Pulmonary artery endothelial cell (primary cell): Measurements from ENCODE around the gene EIF3K. TPM values are rescaled to one million over a fixed set of nuclear protein-coding genes. Genes with fewer than 3 reads are reported as not detected.
A peak's percentile ranks its signal among the peaks of the same experiment; 100 is the strongest.
"Not testable (repeated sequence)": the region's sequence is repeated elsewhere in the genome, so short reads cannot be mapped to it uniquely, and the experiment has no call there.

Experiments used
- DNase-seq: peaks from one replicate; pipeline ENCODE4 v3.0.0-alpha.2; 2011; ENCODE audit warnings: low read depth, low spot score
- total RNA-seq: library from RNA; depleted of rRNA; stranded (reverse); fragments of >200 nt; gene quantifications from 2 replicates; pipeline ENCODE4 v1.2.3, GENCODE V29; 2014

The EIF3K gene
- total RNA-seq, 1 donor from 2014 or later: 457 TPM

DNA sequence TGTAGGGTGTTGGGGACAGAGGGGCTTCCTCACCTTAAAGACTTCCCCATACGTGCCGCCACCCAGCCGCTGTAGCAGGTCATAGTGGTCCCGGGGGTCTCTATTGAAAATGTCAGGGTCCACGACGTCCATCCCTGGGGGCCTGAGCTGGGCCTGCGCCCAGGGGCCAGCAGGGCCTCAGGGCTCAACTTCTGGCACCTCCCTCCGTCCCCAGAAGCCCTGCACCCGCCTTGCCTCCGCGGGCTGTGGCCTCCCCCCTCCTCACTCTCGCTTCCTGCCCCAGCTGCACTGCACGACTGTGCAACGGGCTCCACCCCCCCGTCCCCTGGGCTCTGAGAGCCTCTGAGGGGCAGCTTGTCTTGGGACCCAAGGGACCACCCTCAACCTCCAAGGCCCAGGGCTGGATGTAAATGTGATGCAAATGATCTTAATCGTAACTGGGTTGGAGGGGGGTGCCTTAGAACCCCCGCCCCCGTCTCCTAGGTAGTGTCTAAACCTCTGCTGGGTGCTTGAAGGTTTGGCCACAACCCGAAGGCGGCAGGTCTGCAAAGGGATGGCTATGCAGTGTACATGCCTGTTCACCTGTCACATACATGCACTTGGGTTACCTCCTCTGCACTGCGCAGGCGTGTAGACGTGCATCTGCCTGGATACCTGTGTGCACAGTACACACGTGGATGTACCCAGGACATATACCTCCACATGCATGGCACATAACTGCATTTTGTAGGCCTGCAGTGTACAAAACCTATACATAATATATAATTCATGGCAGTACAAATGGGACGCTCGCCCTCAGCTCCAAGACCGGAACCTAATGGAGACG is 1.0 kb upstream of the EIF3K start, which contains the start of gene MAP4K1:
Gene MAP4K1, minus strand, starts transcription at position 190 of the 826 bp plus-strand sequence. Its CDS starts 58 bp downstream, at position 132.
- no peak for DNase-seq

DNA sequence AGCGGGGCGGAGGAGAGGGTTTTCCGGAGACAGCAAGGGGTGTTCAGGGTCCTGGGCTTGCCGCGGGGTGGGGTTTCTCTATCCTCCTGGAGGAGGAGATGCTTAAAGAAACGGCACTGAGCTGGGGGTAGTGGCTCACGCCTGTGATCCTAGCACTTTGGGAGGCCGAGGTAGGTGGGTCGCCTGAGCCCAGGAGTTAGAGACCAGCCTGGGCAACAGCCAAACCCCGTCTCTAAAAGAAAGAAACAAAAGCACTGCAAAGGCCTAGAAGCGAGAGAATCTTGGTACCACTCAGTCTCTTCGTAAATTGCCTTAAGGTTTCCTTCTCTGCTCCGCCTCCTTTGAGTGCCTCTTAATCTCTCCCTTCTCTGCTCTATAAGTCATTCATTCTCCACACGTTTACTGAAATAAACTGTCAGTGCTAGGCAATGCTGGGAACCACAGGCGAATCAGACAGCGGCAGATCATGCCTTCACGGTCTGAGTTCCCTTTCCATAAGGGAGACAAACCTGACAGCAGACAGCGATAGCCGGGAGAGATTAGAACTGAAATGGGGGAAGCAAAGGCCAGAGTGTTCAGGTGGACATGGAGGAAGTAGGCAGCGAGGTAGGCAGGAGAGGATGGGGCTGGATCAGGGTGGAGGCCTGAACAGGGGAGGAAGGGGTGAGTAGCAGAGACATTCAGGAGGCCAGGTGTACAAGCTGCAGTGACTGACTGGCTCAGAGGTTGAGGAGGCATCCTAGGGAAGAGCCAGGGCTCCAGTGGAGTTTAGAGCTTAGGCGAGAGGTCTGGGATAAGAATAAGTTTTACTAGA is 580 bp downstream of the EIF3K start:
- DNase-seq: no peak

GRCh38 chr19:38624822-38625221 is 5.8 kb downstream of the EIF3K start:
- DNase-seq: no peak

DNA sequence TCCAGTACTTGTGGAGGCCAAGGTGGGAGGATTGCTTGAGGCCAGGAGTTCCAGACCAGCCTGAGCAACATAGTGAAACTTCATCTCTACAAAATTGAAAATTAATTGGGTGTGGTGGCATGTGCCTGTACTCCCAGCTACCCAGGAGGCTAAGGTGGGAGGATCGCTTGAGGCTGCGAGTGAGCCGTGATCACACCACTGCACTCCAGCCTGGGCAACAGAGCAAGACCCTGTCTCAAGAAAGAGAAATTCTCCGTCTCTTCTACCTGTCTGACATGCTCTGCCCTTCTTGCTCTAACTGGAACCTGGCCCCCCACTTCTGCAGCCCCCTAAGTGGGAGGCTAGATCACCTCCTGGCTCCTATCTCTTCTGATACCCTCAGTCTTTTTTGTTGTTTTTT is 7.4 kb downstream of the EIF3K start:
- no peak for DNase-seq

GRCh38 chr19:38629568-38629967 is 10.6 kb downstream of the EIF3K start:
- DNase-seq: no peak

GRCh38 chr19:38631301-38631700 is 12.3 kb downstream of the EIF3K start:
- not testable (repeated sequence) for DNase-seq

- not testable (repeated sequence) for DNase-seq
These were observed 13.0 kb downstream of the EIF3K start for GRCh38 chr19:38631811-38632475.

GRCh38 chr19:38632476-38633213 is 13.7 kb downstream of the EIF3K start:
- DNase-seq: no peak

GRCh38 chr19:38634757-38635482 is 15.9 kb downstream of the EIF3K start:
- DNase-seq: no peak

DNA sequence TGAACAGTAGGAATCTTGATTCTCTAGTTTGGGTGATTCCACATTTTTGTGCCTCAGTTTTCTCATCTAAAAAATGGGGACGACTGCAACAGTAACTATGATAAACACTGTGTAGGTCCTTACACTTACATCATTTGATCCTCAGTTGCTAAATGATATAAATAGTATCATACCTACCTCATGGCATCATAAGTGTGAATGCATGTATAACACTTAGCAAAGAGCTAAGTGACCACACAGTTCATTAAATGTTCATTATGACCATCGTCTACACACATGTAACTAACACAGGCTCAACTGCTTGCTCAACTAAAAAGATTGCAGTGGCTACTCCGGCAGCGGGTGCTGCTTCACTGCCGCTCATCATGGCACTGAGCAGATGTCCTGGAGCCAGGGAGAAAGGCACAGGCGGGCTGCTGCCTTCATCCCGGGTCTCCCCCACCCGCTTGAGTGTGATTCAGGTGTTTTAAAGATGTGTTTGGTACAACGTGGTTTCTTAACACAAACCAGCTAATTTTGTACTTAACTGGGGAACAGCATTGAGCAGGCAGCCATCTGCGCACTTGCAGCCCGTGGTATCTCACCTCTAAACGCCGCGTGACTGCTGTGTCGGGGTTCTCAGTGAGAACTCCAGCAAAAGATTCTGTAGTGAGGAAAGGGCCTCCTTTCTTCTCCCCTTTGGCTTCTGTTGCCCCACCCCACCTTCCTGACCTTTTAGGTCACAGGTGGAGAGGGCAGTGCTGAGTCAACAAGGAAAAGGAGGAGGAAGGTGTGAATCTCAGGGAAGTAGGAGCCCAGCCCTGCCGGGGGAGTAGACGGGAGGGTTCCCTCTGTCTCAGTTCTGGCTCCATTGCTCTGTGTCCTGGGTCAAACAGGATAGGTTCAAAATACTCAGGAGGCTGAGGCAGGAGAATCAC is 16.8 kb downstream of the EIF3K start:
- DNase-seq: no peak

DNA sequence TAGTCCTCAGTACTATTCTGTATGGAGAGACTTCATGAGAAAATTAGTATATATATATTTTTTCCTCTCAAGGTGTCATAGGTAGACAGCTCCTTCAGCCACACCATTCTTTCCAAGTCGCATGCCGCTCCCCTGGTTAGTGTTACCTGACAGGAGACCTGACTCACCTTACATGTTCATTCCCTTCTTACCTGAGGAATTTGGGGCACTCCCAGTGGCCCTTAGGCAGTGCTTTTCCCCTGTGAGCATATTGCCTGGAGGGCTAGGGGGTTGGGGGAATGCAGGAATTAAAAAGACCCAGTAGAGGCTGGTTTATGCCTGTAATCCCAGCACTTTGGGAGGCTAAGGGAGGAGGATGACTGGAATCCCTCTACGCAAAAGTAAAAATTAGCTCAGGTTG is 19.5 kb downstream of the EIF3K start:
- no peak for DNase-seq

GRCh38 chr19:38639679-38640078 is 20.7 kb downstream of the EIF3K start:
- DNase-seq: no peak

DNA sequence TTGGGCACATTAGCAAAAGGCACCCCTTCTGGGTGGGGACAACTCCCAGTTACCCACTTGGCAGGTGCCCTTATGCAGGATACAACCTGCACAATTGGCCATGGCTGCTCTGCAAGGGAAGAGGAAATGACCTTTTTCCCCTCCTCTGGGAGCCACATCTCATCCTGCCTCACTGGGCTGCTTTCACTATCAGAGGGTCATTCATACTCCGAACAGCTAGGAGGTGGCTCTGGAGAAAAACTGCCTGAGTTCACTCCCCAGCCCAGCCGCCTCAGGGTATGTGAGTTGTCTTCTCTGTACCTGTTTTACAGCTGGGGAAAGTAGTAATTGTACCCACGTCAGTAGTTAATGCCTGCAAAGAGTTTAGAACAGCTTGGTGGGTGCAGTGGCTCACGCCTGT is 21.4 kb downstream of the EIF3K start:
- DNase-seq: no peak

- DNase-seq: no peak
These were observed 23.2 kb downstream of the EIF3K start for GRCh38 chr19:38642176-38642575.

DNA sequence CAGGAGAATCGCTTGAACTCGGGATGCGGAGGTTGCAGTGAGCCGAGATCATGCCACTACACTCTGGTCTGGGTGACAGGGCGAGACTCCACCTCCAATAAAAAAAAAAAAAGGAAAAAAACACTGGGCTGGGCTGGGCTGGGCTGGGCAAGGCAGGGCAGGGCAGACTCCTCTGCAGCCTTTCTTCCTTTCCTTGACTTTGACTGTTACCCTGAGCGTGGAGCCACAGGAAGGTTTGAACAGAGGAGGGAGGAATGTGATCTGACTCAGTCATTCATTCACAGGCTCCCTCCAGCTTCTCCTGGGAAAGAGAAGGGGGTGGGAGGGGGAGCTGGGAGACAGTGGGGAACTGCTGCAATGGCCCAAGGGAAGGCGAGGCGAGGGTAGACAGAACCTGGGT is 25.7 kb downstream of the EIF3K start:
- DNase-seq: no peak

DNA sequence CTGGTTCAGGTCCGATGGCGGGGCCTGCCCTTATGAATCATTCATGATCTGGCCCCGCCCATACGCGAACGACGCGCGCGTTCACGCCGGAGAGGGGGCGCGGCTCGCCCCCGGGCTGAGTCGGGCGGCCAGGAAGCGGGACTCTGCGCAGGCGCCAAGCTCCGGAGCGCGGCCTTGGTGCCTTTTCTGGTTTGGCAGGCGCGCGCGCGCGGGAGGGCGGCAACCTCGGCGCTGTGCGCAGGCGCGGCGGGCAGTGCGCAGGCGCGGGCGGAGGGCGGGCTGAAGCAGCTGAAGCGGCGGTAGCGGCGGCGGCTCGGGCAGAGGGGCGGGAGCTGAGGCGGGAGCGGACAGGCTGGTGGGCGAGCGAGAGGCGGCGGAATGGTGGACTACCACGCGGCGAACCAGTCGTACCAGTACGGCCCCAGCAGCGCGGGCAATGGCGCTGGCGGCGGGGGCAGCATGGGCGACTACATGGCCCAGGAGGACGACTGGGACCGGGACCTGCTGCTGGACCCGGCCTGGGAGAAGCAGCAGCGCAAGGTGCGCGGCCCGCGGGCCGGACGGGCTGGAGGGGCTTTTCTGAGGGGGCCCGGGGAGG is 28.5 kb downstream of the EIF3K start, which contains the start of gene ACTN4:
Gene ACTN4, plus strand, starts transcription at position 282 of the 598 bp plus-strand sequence. Its CDS starts 97 bp downstream, at position 379.
- peak; percentile 82 for DNase-seq

GRCh38 chr19:38647966-38648768 is 29.2 kb downstream of the EIF3K start:
- no peak for DNase-seq

DNA sequence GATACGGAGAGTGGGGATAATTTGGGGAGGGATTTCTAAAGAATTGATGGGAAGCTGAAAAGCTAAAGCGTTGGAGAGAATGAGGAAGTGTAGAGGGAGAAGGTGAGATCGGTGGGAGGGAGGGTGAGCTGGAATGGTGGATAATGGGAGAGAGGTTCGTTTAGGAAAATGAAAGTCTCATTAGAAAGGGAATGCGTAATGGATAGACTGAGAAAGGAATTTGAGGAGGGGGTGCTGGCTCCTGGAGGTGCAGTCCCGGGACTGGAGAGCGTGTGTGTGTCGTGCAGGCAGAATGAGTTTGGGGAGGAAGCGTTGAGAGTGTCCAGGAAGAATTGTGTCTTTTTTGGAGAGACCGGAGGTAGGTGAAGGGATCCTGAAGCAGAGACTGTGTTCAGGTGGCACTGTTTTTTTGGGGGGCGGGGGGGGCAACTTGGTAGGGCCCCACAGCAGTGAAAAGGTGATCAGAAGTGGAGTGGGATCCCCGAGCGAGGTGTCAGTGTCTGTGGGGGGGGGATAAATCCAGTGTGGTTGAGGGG is 29.8 kb downstream of the EIF3K start:
- DNase-seq: no peak
